SK-N-SH (cell line): ENCODE data around the gene SGF29. TPM values are rescaled to one million over a fixed set of nuclear protein-coding genes. Genes with fewer than 3 reads are reported as not detected.

Experiments
- CTCF ChIA-PET: fragments of 300-600, 350-600 bp; formaldehyde crosslinking; extraction: SDS; loops from one replicate; lab custom pipeline; 2021; lab: Yijun Ruan, JAX
- POLR2A ChIA-PET: fragments of 350-600 bp; sonication (Branson Sonifier 250); formaldehyde crosslinking; extraction: SDS; loops from one replicate; lab custom pipeline; 2020; ENCODE audit warnings: antibody characterized with exemption, inconsistent platforms; lab: Yijun Ruan, JAX
- DNase-seq: peaks from one replicate; pipeline ENCODE4 v3.0.0; 2012
- H2AFZ ChIP-seq: fragments of 200-600 bp; sonication (generic); 2 replicates; pipeline ENCODE4 v1.8.1; 2016; ENCODE audit warnings: antibody characterized with exemption, mild to moderate bottlenecking, low read depth
- H3F3A ChIP-seq: fragments of 200-600 bp; sonication (generic); replicated peaks from 2 replicates; pipeline ENCODE3; 2016; ENCODE audit warnings: antibody characterized with exemption, mild to moderate bottlenecking; ENCODE audit not compliant: insufficient read depth
- H3K27ac ChIP-seq, 2 experiments: fragments of 200-500 bp in 1 of 2; fragments of 200-600 bp in 1 of 2; sonication (Bioruptor generic) in 1 of 2; sonication (generic), shearing (Covaris generic) in 1 of 2; 2 replicates each; pipeline versions ENCODE4 v1.5.1 to v1.6.1; 2014 to 2016; ENCODE audit warnings: low read depth in 2 of 2, inconsistent platforms in 1 of 2, low read length in 1 of 2, mild to moderate bottlenecking in 1 of 2, mixed read lengths in 1 of 2
- H3K27me3 ChIP-seq: fragments of 200-600 bp; sonication (generic), shearing (Covaris generic); 2 replicates; pipeline ENCODE4 v1.6.1; 2016; ENCODE audit warnings: mixed run types; ENCODE audit not compliant: insufficient read depth
- H3K36me3 ChIP-seq, 2 experiments: fragments of 200-500 bp in 1 of 2; fragments of 200-600 bp in 1 of 2; sonication (Bioruptor generic) in 1 of 2; sonication (generic) in 1 of 2; replicated peaks in 1 of 2; 2 replicates each; pipeline versions ENCODE3 to v1.5.1; 2014 to 2016; ENCODE audit warnings: low read length in 1 of 2, mild to moderate bottlenecking in 1 of 2; ENCODE audit not compliant: insufficient read depth in 2 of 2, control insufficient read depth in 1 of 2
- H3K4me1 ChIP-seq, 2 experiments: fragments of 200-500 bp in 1 of 2; fragments of 200-600 bp in 1 of 2; sonication (Bioruptor generic) in 1 of 2; sonication (generic), shearing (Covaris generic) in 1 of 2; 2 replicates each; pipeline versions ENCODE4 v1.5.1 to v1.6.1; 2014 to 2016; ENCODE audit warnings: low read depth in 1 of 2, low read length in 1 of 2, mixed run types in 1 of 2; ENCODE audit not compliant: insufficient read depth in 2 of 2, control insufficient read depth in 1 of 2
- H3K4me2 ChIP-seq: fragments of 200-600 bp; sonication (generic), shearing (Covaris generic); 2 replicates; pipeline ENCODE4 v1.6.1; 2017; ENCODE audit warnings: mixed run types
- H3K4me3 ChIP-seq, 2 experiments: fragments of 200-500 bp in 1 of 2; fragments of 200-600 bp in 1 of 2; sonication (Bioruptor generic) in 1 of 2; sonication (generic), shearing (Covaris generic) in 1 of 2; 2 replicates each; pipeline versions ENCODE4 v1.5.1 to v1.8.1; 2014 to 2016; ENCODE audit warnings: low read depth in 2 of 2, inconsistent platforms in 1 of 2, low read length in 1 of 2, mild to moderate bottlenecking in 1 of 2, mixed read lengths in 1 of 2, moderate library complexity in 1 of 2
- H3K79me2 ChIP-seq: fragments of 200-600 bp; sonication (generic); 2 replicates; pipeline ENCODE4 v1.8.1; 2017; ENCODE audit warnings: mild to moderate bottlenecking; ENCODE audit not compliant: insufficient read depth
- H3K9ac ChIP-seq: fragments of 200-600 bp; sonication (generic); 2 replicates; pipeline ENCODE4 v1.6.1; 2017; ENCODE audit warnings: mixed run types
- H3K9me2 ChIP-seq: fragments of 200-600 bp; sonication (generic); 2 replicates; pipeline ENCODE4 v1.6.1; 2017; ENCODE audit warnings: mixed run types
- H3K9me3 ChIP-seq: fragments of 200-600 bp; sonication (generic); 2 replicates; pipeline ENCODE4 v1.6.1; 2017; ENCODE audit warnings: mixed run types, mild to moderate bottlenecking, moderate library complexity
- H4K20me1 ChIP-seq: fragments of 200-600 bp; sonication (generic); 2 replicates; pipeline ENCODE4 v1.6.1; 2017; ENCODE audit warnings: mild to moderate bottlenecking, mixed run types; ENCODE audit not compliant: insufficient read depth
- EP300 ChIP-seq, 2 experiments: IDR thresholded peaks; 2 replicates each; pipeline versions ENCODE4 v1.4.0 to v1.6.1; 2012; ENCODE audit warnings: borderline replicate concordance in 1 of 2, low read depth in 1 of 2, low read length in 1 of 2
- FOXJ3 ChIP-seq: sonication (generic); formaldehyde crosslinking; IDR thresholded peaks from 2 replicates; pipeline ENCODE4 v1.5.1; 2020; ENCODE audit warnings: mild to moderate bottlenecking, missing genetic modification reagents
- FOXM1 ChIP-seq: IDR thresholded peaks from 2 replicates; pipeline ENCODE4 v1.4.0; 2012; ENCODE audit warnings: low read depth, mild to moderate bottlenecking
- GATA2 ChIP-seq: sonication (generic); formaldehyde crosslinking; IDR thresholded peaks from 2 replicates; pipeline ENCODE4 v1.5.0; 2020; ENCODE audit warnings: mild to moderate bottlenecking, missing genetic modification reagents
- JUND ChIP-seq: IDR thresholded peaks from 2 replicates; pipeline ENCODE4 v1.4.0; 2012
- MEF2A ChIP-seq: IDR thresholded peaks from 2 replicates; pipeline ENCODE4 v1.4.0; 2012; ENCODE audit warnings: low read depth, borderline replicate concordance
- MXI1 ChIP-seq: IDR thresholded peaks from 2 replicates; pipeline ENCODE4 v1.6.1; 2012; ENCODE audit warnings: mild to moderate bottlenecking, low read depth, low read length, improper control_type of control experiment
- NFIC ChIP-seq: IDR thresholded peaks from 2 replicates; pipeline ENCODE4 v1.4.0; 2012; ENCODE audit warnings: borderline replicate concordance
- NRF1 ChIP-seq: IDR thresholded peaks from 2 replicates; pipeline ENCODE4 v1.6.1; 2012; ENCODE audit warnings: low read depth, mild to moderate bottlenecking, low read length
- POLR2AphosphoS5 ChIP-seq: IDR thresholded peaks from 2 replicates; pipeline ENCODE4 v1.6.1; 2012; ENCODE audit warnings: low read depth, low read length
- RAD21 ChIP-seq: IDR thresholded peaks from 2 replicates; pipeline ENCODE4 v1.6.1; 2012; ENCODE audit warnings: mild to moderate bottlenecking, low read length
- RXRA ChIP-seq: IDR thresholded peaks from 2 replicates; pipeline ENCODE4 v1.4.0; 2012; ENCODE audit warnings: low read depth, mild to moderate bottlenecking, borderline replicate concordance
- SIN3A ChIP-seq: IDR thresholded peaks from 2 replicates; pipeline ENCODE4 v1.6.1; 2012; ENCODE audit warnings: low read depth, mild to moderate bottlenecking, low read length, moderate library complexity, borderline replicate concordance
- TAF1 ChIP-seq: IDR thresholded peaks from 2 replicates; pipeline ENCODE4 v1.6.1; 2012; ENCODE audit warnings: low read depth, mild to moderate bottlenecking, low read length, moderate library complexity, borderline replicate concordance
- TCF12 ChIP-seq: IDR thresholded peaks from 2 replicates; pipeline ENCODE4 v1.4.0; 2012
- USF1 ChIP-seq: IDR thresholded peaks from 2 replicates; pipeline ENCODE4 v1.4.0; 2012; ENCODE audit warnings: low read depth, borderline replicate concordance
- USF2 ChIP-seq: fragments of 150-350 bp; IDR thresholded peaks from 2 replicates; pipeline ENCODE4 v1.6.1; 2017; ENCODE audit warnings: antibody characterized with exemption, low read length, low read depth, borderline replicate concordance
- WGBS: methylation state at CpG from one replicate; pipeline ENCODE4 v1.1.6; 2017; ENCODE audit warnings: low lambda C conversion rate; 5-methylcytosine and 5-hydroxymethylcytosine counted together
- polyA plus RNA-seq, 3 experiments: library from polyadenylated mRNA; depleted of rRNA; stranded (reverse); fragments of >200 nt; gene quantifications; 2 replicates each; pipeline ENCODE4 v1.2.3, GENCODE V29; 2012
- TF ChIP-seq, protein P1 (sequence below): fragments of 150-350 bp; IDR thresholded peaks from 2 replicates; pipeline ENCODE4 v1.6.1; 2016; ENCODE audit warnings: mild to moderate bottlenecking, low read depth, low read length
- TF ChIP-seq, protein P2 (sequence below): fragments of 200-600 bp; sonication (generic); IDR thresholded peaks from 2 replicates; pipeline ENCODE4 v1.6.1; 2017; ENCODE audit warnings: antibody characterized with exemption, mild to moderate bottlenecking, moderate library complexity

SGF29 gene
- polyA plus RNA-seq, 1 of the 3 experiments (the other 2 are of a cell fraction): 4.6 TPM

- no peaks in the 10 kb centered on the region for H3K9me3 ChIP-seq
- TF ChIP-seq POLR2AphosphoS5: no peak
- no peak for TF ChIP-seq TCF12
- TF ChIP-seq RAD21: no peak
- no peaks in the 10 kb centered on the region for H3K4me1 ChIP-seq
- H3K9ac ChIP-seq: no peak overlapping the region
- POLR2A ChIA-PET: no interaction called here
- no peak overlapping the region for H3K4me2 ChIP-seq
- no peaks in the 10 kb centered on the region for H3K9me2 ChIP-seq
- H3K27ac ChIP-seq: no peak overlapping the region
- no peaks in the 10 kb centered on the region for H4K20me1 ChIP-seq
- no peak for DNase-seq
- no peaks in the 10 kb centered on the region for H3K36me3 ChIP-seq
- H3K27me3 ChIP-seq: no peaks in the 10 kb centered on the region
- H3F3A ChIP-seq: no peaks in the 10 kb centered on the region
- WGBS: 74% methylated on average over 7 of the region's 7 CpGs
- no peak overlapping the region for H3K4me3 ChIP-seq
- H2AFZ ChIP-seq: no peak overlapping the region
- H3K79me2 ChIP-seq: no peaks in the 10 kb centered on the region
- CTCF ChIA-PET: interaction anchor here (0.6 kb wide), 1 partner anchor 471 kb away, joined by 3 read pairs; no protein-coding TSS in a partner anchor
Measured at GRCh38 chr16:28520672-28521071, 33.0 kb upstream of the SGF29 start.

DNA sequence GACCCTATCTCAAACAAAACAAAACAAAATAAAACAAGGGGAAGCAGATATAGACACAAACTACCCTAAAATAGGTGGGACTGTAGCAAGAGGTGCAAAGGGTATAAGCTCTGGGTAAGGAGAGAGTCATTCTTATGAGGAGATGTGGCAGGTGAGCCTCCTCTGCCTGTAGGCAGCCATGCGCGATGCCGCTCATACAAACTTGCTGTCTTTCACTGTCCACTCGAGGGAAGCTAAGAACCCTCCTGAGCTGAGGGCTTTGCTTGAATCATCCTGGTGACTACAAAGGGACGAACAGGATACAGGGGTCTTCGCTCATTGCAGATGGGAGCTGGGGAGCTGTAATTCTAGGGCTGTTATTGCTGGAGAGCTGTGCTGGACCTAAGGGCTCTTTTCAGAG, 32.3 kb upstream of the SGF29 start:
- Histone ChIP-seq H3F3A (no peaks in the 10 kb centered on the region), H3K27me3 (no peaks in the 10 kb centered on the region), H3K9ac (no peak overlapping the region), H3K36me3 (no peaks in the 10 kb centered on the region), H3K4me2 (no peak overlapping the region), H3K9me2 (no peaks in the 10 kb centered on the region), H3K27ac (no peak overlapping the region), H3K4me3 (no peak overlapping the region), H3K79me2 (no peaks in the 10 kb centered on the region), H3K9me3 (no peaks in the 10 kb centered on the region), H2AFZ (no peak overlapping the region), H4K20me1 (no peaks in the 10 kb centered on the region), H3K4me1 (no peaks in the 10 kb centered on the region)
- TF ChIP-seq TAF1 (no peak), USF2 (no peak), NFIC (no peak), MEF2A (no peak), FOXM1 (no peak), USF1 (no peak), EP300 (IDR thresholded peaks at IDR 0.05; ENCODE audit: borderline replicate concordance in 1 of 2, low read depth in 1 of 2, low read length in 1 of 2) (no peak), RXRA (no peak), SIN3A (no peak), GATA2 (CRISPR knock-in tag) (no peak), FOXJ3 (CRISPR knock-in tag) (no peak), JUND (no peak), NRF1 (no peak), MXI1 (no peak), TCF12 (no peak)
- TF ChIP-seq, protein P1, sequence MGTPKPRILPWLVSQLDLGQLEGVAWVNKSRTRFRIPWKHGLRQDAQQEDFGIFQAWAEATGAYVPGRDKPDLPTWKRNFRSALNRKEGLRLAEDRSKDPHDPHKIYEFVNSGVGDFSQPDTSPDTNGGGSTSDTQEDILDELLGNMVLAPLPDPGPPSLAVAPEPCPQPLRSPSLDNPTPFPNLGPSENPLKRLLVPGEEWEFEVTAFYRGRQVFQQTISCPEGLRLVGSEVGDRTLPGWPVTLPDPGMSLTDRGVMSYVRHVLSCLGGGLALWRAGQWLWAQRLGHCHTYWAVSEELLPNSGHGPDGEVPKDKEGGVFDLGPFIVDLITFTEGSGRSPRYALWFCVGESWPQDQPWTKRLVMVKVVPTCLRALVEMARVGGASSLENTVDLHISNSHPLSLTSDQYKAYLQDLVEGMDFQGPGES: no peak
- TF ChIP-seq, protein P2, sequence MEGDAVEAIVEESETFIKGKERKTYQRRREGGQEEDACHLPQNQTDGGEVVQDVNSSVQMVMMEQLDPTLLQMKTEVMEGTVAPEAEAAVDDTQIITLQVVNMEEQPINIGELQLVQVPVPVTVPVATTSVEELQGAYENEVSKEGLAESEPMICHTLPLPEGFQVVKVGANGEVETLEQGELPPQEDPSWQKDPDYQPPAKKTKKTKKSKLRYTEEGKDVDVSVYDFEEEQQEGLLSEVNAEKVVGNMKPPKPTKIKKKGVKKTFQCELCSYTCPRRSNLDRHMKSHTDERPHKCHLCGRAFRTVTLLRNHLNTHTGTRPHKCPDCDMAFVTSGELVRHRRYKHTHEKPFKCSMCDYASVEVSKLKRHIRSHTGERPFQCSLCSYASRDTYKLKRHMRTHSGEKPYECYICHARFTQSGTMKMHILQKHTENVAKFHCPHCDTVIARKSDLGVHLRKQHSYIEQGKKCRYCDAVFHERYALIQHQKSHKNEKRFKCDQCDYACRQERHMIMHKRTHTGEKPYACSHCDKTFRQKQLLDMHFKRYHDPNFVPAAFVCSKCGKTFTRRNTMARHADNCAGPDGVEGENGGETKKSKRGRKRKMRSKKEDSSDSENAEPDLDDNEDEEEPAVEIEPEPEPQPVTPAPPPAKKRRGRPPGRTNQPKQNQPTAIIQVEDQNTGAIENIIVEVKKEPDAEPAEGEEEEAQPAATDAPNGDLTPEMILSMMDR: no peak
- WGBS: 79% methylated on average over 6 of the region's 6 CpGs
- POLR2A ChIA-PET: no interaction called here
- DNase-seq: no peak
- CTCF ChIA-PET: no interaction called here
